ENCODE results near the gene PTPRG.

Gene PTPRG

GRCh38 chr3:61912158-61912557 lies 350.8 kb downstream of the PTPRG start:
- no peak overlapping the region for H3K9ac ChIP-seq
- H2AFZ ChIP-seq: no peak overlapping the region
- H3K9me3 ChIP-seq (ENCODE audit: control insufficient read depth, low read length): no peaks in the 10 kb centered on the region
- no peak for TF ChIP-seq CTCF (IDR thresholded peaks at IDR 0.05)
- no peak overlapping the region for H3K4me3 ChIP-seq (ENCODE audit: low read depth, low read length)
- H3K27ac ChIP-seq: no peak overlapping the region
- no peak overlapping the region for H3K4me2 ChIP-seq (ENCODE audit: low read length)
- H3K36me3 ChIP-seq (ENCODE audit: control insufficient read depth, insufficient read depth, low read length): no peaks in the 10 kb centered on the region
- H3K4me1 ChIP-seq: peaks cover 12% of the 10 kb centered on the region
- no peaks in the 10 kb centered on the region for H3K27me3 ChIP-seq (ENCODE audit: control insufficient read depth, insufficient read depth, low read length)
- H3K79me2 ChIP-seq: peaks cover 53% of the 10 kb centered on the region

- Histone ChIP-seq H3K27ac (no peak overlapping the region), H3K4me3 (ENCODE audit: low read depth, low read length) (no peak overlapping the region), H3K27me3 (ENCODE audit: control insufficient read depth, insufficient read depth, low read length) (no peaks in the 10 kb centered on the region), H3K79me2 (peaks cover 61% of the 10 kb centered on the region), H3K4me2 (ENCODE audit: low read length) (no peak overlapping the region), H3K9me3 (ENCODE audit: control insufficient read depth, low read length) (no peaks in the 10 kb centered on the region), H2AFZ (no peak overlapping the region), H3K36me3 (ENCODE audit: control insufficient read depth, insufficient read depth, low read length) (no peaks in the 10 kb centered on the region), H3K4me1 (peaks cover 10% of the 10 kb centered on the region), H3K9ac (no peak overlapping the region)
- no peak for TF ChIP-seq CTCF (IDR thresholded peaks at IDR 0.05)
These were observed 352.3 kb downstream of the PTPRG start for GRCh38 chr3:61913701-61914100.

GRCh38 chr3:61914276-61914675 lies 352.9 kb downstream of the PTPRG start:
- Histone ChIP-seq H2AFZ (no peak overlapping the region), H3K9ac (no peak overlapping the region), H3K9me3 (ENCODE audit: control insufficient read depth, low read length) (no peaks in the 10 kb centered on the region), H3K27me3 (ENCODE audit: control insufficient read depth, insufficient read depth, low read length) (no peaks in the 10 kb centered on the region), H3K4me3 (ENCODE audit: low read depth, low read length) (no peak overlapping the region), H3K4me2 (ENCODE audit: low read length) (no peak overlapping the region), H3K36me3 (ENCODE audit: control insufficient read depth, insufficient read depth, low read length) (no peaks in the 10 kb centered on the region), H3K27ac (no peak overlapping the region), H3K79me2 (peaks cover 63% of the 10 kb centered on the region), H3K4me1 (peaks cover 10% of the 10 kb centered on the region)
- no peak for TF ChIP-seq CTCF (IDR thresholded peaks at IDR 0.05)

- Histone ChIP-seq H3K36me3 (ENCODE audit: control insufficient read depth, insufficient read depth, low read length) (no peaks in the 10 kb centered on the region), H3K9ac (no peak overlapping the region), H2AFZ (no peak overlapping the region), H3K27me3 (ENCODE audit: control insufficient read depth, insufficient read depth, low read length) (no peaks in the 10 kb centered on the region), H3K4me3 (ENCODE audit: low read depth, low read length) (no peak overlapping the region), H3K27ac (no peak overlapping the region), H3K4me2 (ENCODE audit: low read length) (no peak overlapping the region), H3K4me1 (peaks cover 10% of the 10 kb centered on the region), H3K9me3 (ENCODE audit: control insufficient read depth, low read length) (no peaks in the 10 kb centered on the region), H3K79me2 (peaks cover 64% of the 10 kb centered on the region)
- no peak for TF ChIP-seq CTCF (IDR thresholded peaks at IDR 0.05)
These were observed 353.9 kb downstream of the PTPRG start for GRCh38 chr3:61915296-61915695.

- no peaks in the 10 kb centered on the region for H3K9me3 ChIP-seq (ENCODE audit: control insufficient read depth, low read length)
- TF ChIP-seq CTCF (IDR thresholded peaks at IDR 0.05): no peak
- H3K27me3 ChIP-seq (ENCODE audit: control insufficient read depth, insufficient read depth, low read length): no peaks in the 10 kb centered on the region
- H2AFZ ChIP-seq: no peak overlapping the region
- no peak overlapping the region for H3K27ac ChIP-seq
- peaks cover 11% of the 10 kb centered on the region for H3K4me1 ChIP-seq
- peaks cover 58% of the 10 kb centered on the region for H3K79me2 ChIP-seq
- H3K9ac ChIP-seq: no peak overlapping the region
- H3K4me2 ChIP-seq (ENCODE audit: low read length): no peak overlapping the region
- no peak overlapping the region for H3K4me3 ChIP-seq (ENCODE audit: low read depth, low read length)
- no peaks in the 10 kb centered on the region for H3K36me3 ChIP-seq (ENCODE audit: control insufficient read depth, insufficient read depth, low read length)
These were observed 358.0 kb downstream of the PTPRG start for GRCh38 chr3:61919371-61919770.

Measured in parathyroid adenoma (tissue), 2 donors.